SU-DHL-6 (cell line): ENCODE data around the gene GRN.

Source experiments
- H2AFZ ChIP-seq: fragments of 200-600 bp; sonication (generic); 2 replicates; pipeline ENCODE4 v1.6.1; 2014; ENCODE audit warnings: low read depth, mild to moderate bottlenecking, moderate library complexity, mixed read lengths, antibody characterized with exemption, low read length; ENCODE audit not compliant: severe bottlenecking
- H3F3A ChIP-seq: fragments of 200-600 bp; shearing (Covaris generic); 2 replicates; pipeline ENCODE4 v1.6.0; 2016; ENCODE audit warnings: antibody characterized with exemption, mild to moderate bottlenecking; ENCODE audit not compliant: insufficient read depth
- H3K27ac ChIP-seq: fragments of 200-600 bp; sonication (generic); 2 replicates; pipeline ENCODE4 v1.5.1; 2016; ENCODE audit warnings: low read depth, mild to moderate bottlenecking, low read length, moderate library complexity, mixed read lengths
- H3K27me3 ChIP-seq: fragments of 200-600 bp; sonication (generic), shearing (Covaris generic); 2 replicates; pipeline ENCODE4 v1.6.0; 2014; ENCODE audit warnings: mild to moderate bottlenecking, low read length
- H3K36me3 ChIP-seq: fragments of 200-600 bp; sonication (generic); 2 replicates; pipeline ENCODE4 v1.6.1; 2014; ENCODE audit warnings: mild to moderate bottlenecking, low read length, mixed read lengths
- H3K4me2 ChIP-seq: fragments of 300-600, 200-600 bp; shearing (Covaris generic), sonication (generic); 2 replicates; pipeline ENCODE4 v1.6.0; 2014; ENCODE audit warnings: low read length, low read depth, mild to moderate bottlenecking; ENCODE audit not compliant: poor library complexity, severe bottlenecking
- H3K4me3 ChIP-seq: fragments of 200-600 bp; sonication (generic); 2 replicates; pipeline ENCODE4 v1.5.1; 2014; ENCODE audit warnings: antibody characterized with exemption, low read length, mild to moderate bottlenecking, mixed read lengths; ENCODE audit not compliant: insufficient read depth, poor library complexity, severe bottlenecking
- H3K79me2 ChIP-seq: fragments of 200-600 bp; sonication (generic); 2 replicates; pipeline ENCODE4 v1.6.1; 2014; ENCODE audit warnings: mild to moderate bottlenecking, low read length, moderate library complexity; ENCODE audit not compliant: insufficient read depth
- H3K9ac ChIP-seq: fragments of 200-600 bp; sonication (generic); 2 replicates; pipeline ENCODE4 v1.7.0; 2014; ENCODE audit warnings: mild to moderate bottlenecking, low read length
- H3K9me2 ChIP-seq: fragments of 200-600 bp; sonication (generic); replicated peaks from 2 replicates; pipeline ENCODE4 v1.6.1; 2014; ENCODE audit warnings: low read length; ENCODE audit not compliant: insufficient read depth
- H3K9me3 ChIP-seq: fragments of 200-600 bp; sonication (generic); 2 replicates; pipeline ENCODE4 v1.6.1; 2014; ENCODE audit warnings: low read length, mixed read lengths; ENCODE audit not compliant: insufficient read depth
- H4K20me1 ChIP-seq: fragments of 200-600 bp; sonication (generic); 2 replicates; pipeline ENCODE4 v1.6.1; 2014; ENCODE audit warnings: low read depth, mild to moderate bottlenecking, antibody characterized with exemption, low read length, moderate library complexity, mixed read lengths
- EZH2phosphoT487 ChIP-seq: fragments of 200-600 bp; sonication (generic), shearing (Covaris generic); conservative IDR thresholded peaks from 2 replicates; pipeline ENCODE4 v1.6.1; 2018; ENCODE audit warnings: mild to moderate bottlenecking, antibody characterized with exemption, low read length, moderate library complexity, mixed read lengths
- TF ChIP-seq, protein P1 (sequence below): fragments of 200-600 bp; sonication (generic); IDR thresholded peaks from one replicate; pipeline ENCODE4 v1.5.1; 2017; ENCODE audit warnings: antibody characterized with exemption, mild to moderate bottlenecking, low read length, moderate library complexity; ENCODE audit not compliant: insufficient read depth, poor library complexity, severe bottlenecking

GRN gene

DNA sequence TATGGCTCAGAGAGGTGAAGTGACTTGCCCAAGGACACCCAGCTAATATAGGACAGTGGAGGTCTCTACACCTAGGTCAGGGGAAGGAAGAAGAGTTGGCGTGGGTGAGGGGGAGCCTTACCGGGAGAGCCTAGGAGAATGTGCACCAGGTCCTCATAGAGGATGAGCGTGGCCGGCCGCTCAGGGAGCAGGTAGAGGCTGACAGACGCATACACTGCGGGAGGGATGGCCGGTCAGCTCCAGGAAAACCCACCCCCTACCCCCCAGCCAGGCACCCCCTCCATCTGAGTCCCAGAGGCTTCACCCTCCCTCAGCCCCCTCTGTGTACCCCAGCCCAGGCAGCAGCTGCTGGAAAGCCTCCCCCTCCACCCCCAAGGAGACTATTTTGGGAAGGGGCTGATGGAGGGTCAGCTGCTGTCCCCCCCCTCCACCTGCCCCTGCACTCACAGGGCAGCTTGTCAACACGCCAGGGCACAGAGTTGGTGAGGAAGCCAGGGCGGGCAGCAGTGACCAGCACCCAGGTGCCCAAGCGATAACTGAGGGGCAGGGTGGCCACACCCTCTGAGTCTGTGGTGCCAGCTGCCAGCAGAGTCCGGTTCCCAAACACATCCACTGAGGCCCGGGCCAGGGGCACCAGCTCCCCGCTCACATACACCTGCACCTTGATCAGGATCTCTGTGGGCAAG, 14.5 kb downstream of the GRN start:
- Histone ChIP-seq H3K79me2 (no peaks in the 10 kb centered on the region), H3F3A (no peaks in the 10 kb centered on the region), H3K9me2 (no peaks in the 10 kb centered on the region), H3K27ac (no peak overlapping the region), H3K4me3 (no peak overlapping the region), H3K9me3 (no peaks in the 10 kb centered on the region), H3K27me3 (no peaks in the 10 kb centered on the region), H3K4me2 (no peak overlapping the region), H3K9ac (no peak overlapping the region), H4K20me1 (no peaks in the 10 kb centered on the region), H3K36me3 (no peaks in the 10 kb centered on the region), H2AFZ (no peak overlapping the region)
- TF ChIP-seq, protein P1, sequence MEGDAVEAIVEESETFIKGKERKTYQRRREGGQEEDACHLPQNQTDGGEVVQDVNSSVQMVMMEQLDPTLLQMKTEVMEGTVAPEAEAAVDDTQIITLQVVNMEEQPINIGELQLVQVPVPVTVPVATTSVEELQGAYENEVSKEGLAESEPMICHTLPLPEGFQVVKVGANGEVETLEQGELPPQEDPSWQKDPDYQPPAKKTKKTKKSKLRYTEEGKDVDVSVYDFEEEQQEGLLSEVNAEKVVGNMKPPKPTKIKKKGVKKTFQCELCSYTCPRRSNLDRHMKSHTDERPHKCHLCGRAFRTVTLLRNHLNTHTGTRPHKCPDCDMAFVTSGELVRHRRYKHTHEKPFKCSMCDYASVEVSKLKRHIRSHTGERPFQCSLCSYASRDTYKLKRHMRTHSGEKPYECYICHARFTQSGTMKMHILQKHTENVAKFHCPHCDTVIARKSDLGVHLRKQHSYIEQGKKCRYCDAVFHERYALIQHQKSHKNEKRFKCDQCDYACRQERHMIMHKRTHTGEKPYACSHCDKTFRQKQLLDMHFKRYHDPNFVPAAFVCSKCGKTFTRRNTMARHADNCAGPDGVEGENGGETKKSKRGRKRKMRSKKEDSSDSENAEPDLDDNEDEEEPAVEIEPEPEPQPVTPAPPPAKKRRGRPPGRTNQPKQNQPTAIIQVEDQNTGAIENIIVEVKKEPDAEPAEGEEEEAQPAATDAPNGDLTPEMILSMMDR: no peak
- no peak for TF ChIP-seq EZH2phosphoT487

- Histone ChIP-seq H3K27ac (no peak overlapping the region), H2AFZ (no peak overlapping the region), H3F3A (no peaks in the 10 kb centered on the region), H3K4me3 (no peak overlapping the region), H3K9me2 (no peaks in the 10 kb centered on the region), H3K9me3 (no peaks in the 10 kb centered on the region), H3K4me2 (no peak overlapping the region), H3K79me2 (no peaks in the 10 kb centered on the region), H3K36me3 (no peaks in the 10 kb centered on the region), H3K27me3 (no peaks in the 10 kb centered on the region), H4K20me1 (no peaks in the 10 kb centered on the region), H3K9ac (no peak overlapping the region)
- TF ChIP-seq EZH2phosphoT487: no peak
- TF ChIP-seq, protein P1: no peak
Measured at GRCh38 chr17:44360144-44360533, 15.0 kb downstream of the GRN start.

GRCh38 chr17:44360826-44361225, 15.7 kb downstream of the GRN start:
- Histone ChIP-seq H3K36me3 (no peaks in the 10 kb centered on the region), H3K9ac (no peak overlapping the region), H2AFZ (no peak overlapping the region), H3K9me2 (no peaks in the 10 kb centered on the region), H3K27me3 (no peaks in the 10 kb centered on the region), H3F3A (no peaks in the 10 kb centered on the region), H3K79me2 (no peaks in the 10 kb centered on the region), H3K4me3 (no peak overlapping the region), H3K4me2 (no peak overlapping the region), H4K20me1 (no peaks in the 10 kb centered on the region), H3K27ac (no peak overlapping the region), H3K9me3 (no peaks in the 10 kb centered on the region)
- TF ChIP-seq EZH2phosphoT487: no peak
- TF ChIP-seq, protein P1: no peak
